PC-9 (cell line): Measurements from ENCODE around the gene DNAJB8.

Source experiments
- EZH2 ChIP-seq: fragments of 200-600 bp; sonication (generic); IDR thresholded peaks from 2 replicates; pipeline ENCODE4 v1.8.0; 2017; ENCODE audit warnings: antibody characterized with exemption, low read depth
- TF ChIP-seq, protein P1 (sequence below): fragments of 200-600 bp; sonication (generic); conservative IDR thresholded peaks from 2 replicates; pipeline ENCODE4 v1.6.1; 2017; ENCODE audit warnings: mixed run types, antibody characterized with exemption, mild to moderate bottlenecking, moderate library complexity

DNA sequence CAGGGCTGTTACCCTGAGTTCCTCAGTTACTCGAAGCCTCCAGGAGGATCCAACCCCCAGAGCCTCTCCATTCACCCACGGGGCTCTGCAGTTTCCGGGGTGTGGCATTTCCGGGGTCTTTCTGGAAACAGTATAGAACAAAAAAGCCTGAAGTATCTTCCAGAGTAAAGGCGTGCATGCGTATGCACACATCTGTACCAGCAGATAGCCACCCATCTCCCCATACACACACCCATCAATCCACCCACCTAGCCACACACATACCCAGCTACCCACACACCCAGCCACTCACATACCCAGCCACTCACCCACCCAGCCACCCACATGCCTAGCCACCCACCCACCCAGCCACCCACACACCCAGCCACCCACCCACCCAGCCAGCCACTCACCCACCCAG is 2.9 kb upstream of the DNAJB8 start:
- TF ChIP-seq, protein P1, sequence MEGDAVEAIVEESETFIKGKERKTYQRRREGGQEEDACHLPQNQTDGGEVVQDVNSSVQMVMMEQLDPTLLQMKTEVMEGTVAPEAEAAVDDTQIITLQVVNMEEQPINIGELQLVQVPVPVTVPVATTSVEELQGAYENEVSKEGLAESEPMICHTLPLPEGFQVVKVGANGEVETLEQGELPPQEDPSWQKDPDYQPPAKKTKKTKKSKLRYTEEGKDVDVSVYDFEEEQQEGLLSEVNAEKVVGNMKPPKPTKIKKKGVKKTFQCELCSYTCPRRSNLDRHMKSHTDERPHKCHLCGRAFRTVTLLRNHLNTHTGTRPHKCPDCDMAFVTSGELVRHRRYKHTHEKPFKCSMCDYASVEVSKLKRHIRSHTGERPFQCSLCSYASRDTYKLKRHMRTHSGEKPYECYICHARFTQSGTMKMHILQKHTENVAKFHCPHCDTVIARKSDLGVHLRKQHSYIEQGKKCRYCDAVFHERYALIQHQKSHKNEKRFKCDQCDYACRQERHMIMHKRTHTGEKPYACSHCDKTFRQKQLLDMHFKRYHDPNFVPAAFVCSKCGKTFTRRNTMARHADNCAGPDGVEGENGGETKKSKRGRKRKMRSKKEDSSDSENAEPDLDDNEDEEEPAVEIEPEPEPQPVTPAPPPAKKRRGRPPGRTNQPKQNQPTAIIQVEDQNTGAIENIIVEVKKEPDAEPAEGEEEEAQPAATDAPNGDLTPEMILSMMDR = no peak
- TF ChIP-seq EZH2 = no peak
